ENCODE data around the gene COMP. TPM values are rescaled to one million over a fixed set of nuclear protein-coding genes. Genes with fewer than 3 reads are reported as not detected.

Gene COMP
- total RNA-seq: not detected

GRCh38 chr19:18790566-18791314 is at the start of gene COMP:
Gene COMP (minus strand): TSS chr19:18791305. CDS start chr19:18791269, 36 bp downstream.

DNA sequence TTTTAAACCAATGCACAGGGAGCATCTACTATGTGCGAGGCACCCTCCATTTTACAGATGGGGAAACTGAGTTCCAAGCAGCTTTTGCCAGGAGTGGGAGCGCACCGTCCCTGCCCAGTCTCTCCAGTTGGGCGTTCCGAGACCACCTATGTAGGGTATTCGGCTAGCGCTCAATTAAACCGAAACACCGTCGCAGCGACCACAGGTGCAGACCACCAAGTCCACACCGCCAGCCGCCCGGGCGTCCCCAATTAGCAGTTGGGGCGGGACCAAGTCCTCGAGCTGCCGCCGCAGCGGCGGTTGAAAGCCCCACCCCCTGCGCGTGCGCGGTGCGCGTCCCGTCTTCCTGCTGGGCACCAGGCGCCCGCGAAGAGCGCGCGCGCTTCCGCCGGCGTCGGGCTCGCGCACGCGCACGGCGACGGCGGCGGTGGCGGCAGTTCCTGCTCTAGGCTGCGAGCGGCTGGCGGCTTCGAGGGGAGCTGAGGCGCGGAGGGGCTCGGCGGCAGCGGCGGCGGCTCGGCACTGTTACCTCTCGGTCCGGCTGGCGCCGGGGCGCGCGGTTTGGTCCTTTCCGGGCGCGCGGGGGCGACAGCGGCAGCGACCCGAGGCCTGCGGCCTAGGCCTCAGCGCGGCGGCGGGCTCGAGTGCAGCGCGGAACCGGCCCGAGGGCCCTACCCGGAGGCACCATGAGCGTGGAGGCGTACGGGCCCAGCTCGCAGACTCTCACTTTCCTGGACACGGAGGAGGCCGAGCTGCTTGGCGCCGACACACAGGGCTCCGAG is 40.6 kb upstream of the COMP start, which contains the start of gene UPF1:
Gene UPF1 (plus strand): TSS at position 436 of the 782 bp plus-strand sequence. CDS start 251 bp downstream, at position 687.

Other genes with a start within 250 kb of the COMP start
- 141 TPM for gene FKBP8, start 247.7 kb downstream of the COMP start, total RNA-seq
- gene KXD1, start 233.4 kb downstream of the COMP start, total RNA-seq: 34.4 TPM
- 542 TPM for gene UBA52, start 219.4 kb downstream of the COMP start, total RNA-seq
- 26.9 TPM for gene REX1BD, start 202.5 kb downstream of the COMP start, total RNA-seq
- gene CRLF1, start 184.5 kb downstream of the COMP start, total RNA-seq: 2.8 TPM
- gene TMEM59L, start 178.4 kb downstream of the COMP start, total RNA-seq: 48.5 TPM
- gene KLHL26, start 154.3 kb downstream of the COMP start, total RNA-seq: 9.7 TPM
- gene CRTC1, start 107.6 kb downstream of the COMP start, total RNA-seq: 17.2 TPM
- 51.6 TPM for gene UPF1, start 40.7 kb upstream of the COMP start, total RNA-seq
- gene CERS1, start 104.9 kb upstream of the COMP start, total RNA-seq: 25.7 TPM
- 90.8 TPM for gene COPE, start 128.1 kb upstream of the COMP start, total RNA-seq
- 59.5 TPM for gene DDX49, start 128.4 kb upstream of the COMP start, total RNA-seq
- gene HOMER3, start 149.9 kb upstream of the COMP start, total RNA-seq: 24.4 TPM
- 145 TPM for gene SUGP2, start 242.2 kb upstream of the COMP start, total RNA-seq
- gene ARMC6, start 242.3 kb upstream of the COMP start, total RNA-seq: 56.0 TPM